Neural progenitor cell (in vitro differentiated cells): ENCODE data around the gene TPBGL. TPM values are rescaled to one million over a fixed set of nuclear protein-coding genes. Genes with fewer than 3 reads are reported as not detected.

Source experiments
- DNase-seq: peaks from one replicate; pipeline ENCODE4 v3.0.0-alpha.2; 2016; ENCODE audit warnings: low spot score
- H2AFZ ChIP-seq: fragments of 200-600 bp; sonication (generic); replicated peaks from 2 replicates; pipeline ENCODE4 v1.6.1; 2016; ENCODE audit warnings: antibody characterized with exemption
- H3F3A ChIP-seq: fragments of 200-600 bp; sonication (generic); 2 replicates; pipeline ENCODE4 v1.6.1; 2016; ENCODE audit warnings: antibody characterized with exemption, low read depth
- H3K27ac ChIP-seq: fragments of 200-600 bp; sonication (generic); 2 replicates; pipeline ENCODE4 v1.5.1; 2016; ENCODE audit warnings: mild to moderate bottlenecking
- H3K27me3 ChIP-seq: fragments of 200-600 bp; sonication (generic); 2 replicates; pipeline ENCODE4 v1.6.1; 2016; ENCODE audit warnings: mild to moderate bottlenecking, moderate library complexity
- H3K36me3 ChIP-seq: fragments of 200-600 bp; sonication (generic); 2 replicates; pipeline ENCODE4 v1.5.1; 2016
- H3K4me1 ChIP-seq: fragments of 200-600 bp; sonication (generic); 2 replicates; pipeline ENCODE4 v1.6.1; 2016; ENCODE audit warnings: mixed run types
- H3K4me2 ChIP-seq: fragments of 200-600 bp; sonication (generic); 2 replicates; pipeline ENCODE4 v1.6.1; 2016
- H3K4me3 ChIP-seq: fragments of 200-600 bp; sonication (generic); 2 replicates; pipeline ENCODE4 v1.5.1; 2016
- H3K79me2 ChIP-seq: fragments of 200-600 bp; sonication (generic); 2 replicates; pipeline ENCODE4 v1.6.1; 2016; ENCODE audit warnings: low read depth
- H3K9ac ChIP-seq: fragments of 200-600 bp; sonication (generic); 2 replicates; pipeline ENCODE4 v1.6.1; 2016
- H3K9me3 ChIP-seq: fragments of 200-600 bp; sonication (generic); 2 replicates; pipeline ENCODE4 v1.5.1; 2016; ENCODE audit warnings: low read depth
- H4K20me1 ChIP-seq: fragments of 200-600 bp; sonication (generic); 2 replicates; pipeline ENCODE4 v1.6.1; 2016; ENCODE audit warnings: low read depth
- H3K27ac Mint-ChIP-seq: 3 replicates; pipeline ENCODE4 v1.8.0; 2021; ENCODE audit warnings: mixed read lengths
- H3K27me3 Mint-ChIP-seq: 2 replicates; pipeline ENCODE4 v1.8.0; 2022; ENCODE audit warnings: low read depth, mild to moderate bottlenecking, inconsistent platforms, moderate library complexity, mixed read lengths; ENCODE audit not compliant: insufficient read depth
- H3K36me3 Mint-ChIP-seq: 3 replicates; pipeline ENCODE4 v1.8.0; 2021; ENCODE audit warnings: mixed read lengths
- H3K4me1 Mint-ChIP-seq: 3 replicates; pipeline ENCODE4 v1.8.0; 2021; ENCODE audit warnings: mixed read lengths
- H3K4me3 Mint-ChIP-seq: 3 replicates; pipeline ENCODE4 v1.8.0; 2021; ENCODE audit warnings: mild to moderate bottlenecking, moderate library complexity, mixed read lengths
- H3K9me3 Mint-ChIP-seq: 3 replicates; pipeline ENCODE4 v1.8.0; 2020; ENCODE audit warnings: mixed read lengths
- CTCF ChIP-seq: fragments of 200-600 bp; sonication (generic); IDR thresholded peaks from 2 replicates; pipeline ENCODE4 v1.5.1; 2017; ENCODE audit warnings: antibody characterized with exemption, mild to moderate bottlenecking
- EZH2 ChIP-seq: fragments of 200-600 bp; sonication (generic); IDR thresholded peaks from 2 replicates; pipeline ENCODE4 v1.6.1; 2017; ENCODE audit warnings: antibody characterized with exemption, mild to moderate bottlenecking, moderate library complexity
- EZH2phosphoT487 ChIP-seq: fragments of 200-600 bp; sonication (generic); IDR thresholded peaks from 2 replicates; pipeline ENCODE4 v1.6.1; 2017; ENCODE audit warnings: antibody characterized with exemption
- total RNA-seq: library from RNA; depleted of rRNA; stranded (reverse); fragments of >200 nt; gene quantifications from 2 replicates; pipeline ENCODE4 v1.2.3, GENCODE V29; 2015; ENCODE audit warnings: low replicate concordance

Gene TPBGL
- total RNA-seq, 1 donor from 2014 or later, result not detected

DNA sequence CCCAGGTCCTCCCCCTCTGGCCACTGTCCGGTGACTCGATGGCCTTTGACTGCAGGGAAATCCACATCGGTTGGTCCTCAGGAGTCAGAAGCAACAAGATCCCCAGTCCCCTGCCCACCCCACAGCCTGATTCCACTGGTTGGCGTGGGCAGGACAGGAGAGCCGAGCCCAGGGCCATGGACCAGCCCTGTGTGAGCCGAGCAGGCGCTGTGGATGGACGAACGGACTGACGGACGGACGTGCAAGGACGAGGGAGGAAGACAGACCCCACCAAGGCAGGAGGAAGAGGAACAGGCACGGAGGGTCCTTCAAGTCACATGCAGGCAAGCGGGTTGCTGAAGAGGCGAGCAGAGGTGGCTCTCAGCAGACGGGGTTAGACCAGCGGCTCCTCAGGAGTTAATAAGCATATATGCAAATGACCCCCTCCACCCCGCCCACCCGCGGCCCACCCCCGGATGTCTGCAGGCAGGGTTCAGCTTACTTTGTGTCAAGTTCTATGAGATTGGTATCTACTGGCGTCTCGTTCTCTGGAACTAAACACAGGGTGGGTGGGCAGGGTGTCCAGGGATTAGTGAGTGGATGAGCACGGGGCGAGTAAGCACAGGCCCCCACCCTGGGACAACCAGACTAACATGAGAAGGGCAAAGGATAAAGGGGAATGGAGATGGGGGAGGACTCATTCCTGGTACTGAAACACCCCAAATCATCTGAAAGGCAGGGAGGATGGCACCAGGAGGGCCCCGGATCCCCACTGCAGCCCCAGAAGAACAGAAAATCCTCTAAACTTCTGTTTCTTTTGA is 26.8 kb downstream of the TPBGL start:
- no peak for TF ChIP-seq EZH2phosphoT487
- no peak for TF ChIP-seq CTCF
- TF ChIP-seq EZH2, result no peak
- H3K27ac ChIP-seq, result no peak overlapping the region
- H3K4me2 ChIP-seq, result no peak overlapping the region
- Mint-ChIP-seq H3K27me3 (peaks cover 6% of the 10 kb centered on the region), H3K27ac (no peak overlapping the region), H3K9me3 (no peaks in the 10 kb centered on the region), H3K36me3 (no peaks in the 10 kb centered on the region), H3K4me3 (no peak overlapping the region), H3K4me1 (peaks cover 2% of the 10 kb centered on the region)
- H3K4me1 ChIP-seq, result no peaks in the 10 kb centered on the region
- H3K9me3 ChIP-seq, result no peaks in the 10 kb centered on the region
- no peak overlapping the region for H3K9ac ChIP-seq
- H3K36me3 ChIP-seq, result no peaks in the 10 kb centered on the region
- no peak for DNase-seq
- no peak overlapping the region for H3K4me3 ChIP-seq
- no peaks in the 10 kb centered on the region for H3F3A ChIP-seq
- no peaks in the 10 kb centered on the region for H3K79me2 ChIP-seq
- no peaks in the 10 kb centered on the region for H3K27me3 ChIP-seq
- H2AFZ ChIP-seq, result no peak overlapping the region
- no peaks in the 10 kb centered on the region for H4K20me1 ChIP-seq

- Mint-ChIP-seq H3K36me3 (no peaks in the 10 kb centered on the region), H3K27me3 (peaks cover 6% of the 10 kb centered on the region), H3K4me1 (peaks cover 2% of the 10 kb centered on the region), H3K27ac (no peak overlapping the region), H3K9me3 (no peaks in the 10 kb centered on the region), H3K4me3 (no peak overlapping the region)
- no peak overlapping the region for H2AFZ ChIP-seq
- no peaks in the 10 kb centered on the region for H3K36me3 ChIP-seq
- H3K79me2 ChIP-seq, result no peaks in the 10 kb centered on the region
- no peaks in the 10 kb centered on the region for H3F3A ChIP-seq
- H3K9ac ChIP-seq, result no peak overlapping the region
- H4K20me1 ChIP-seq, result no peaks in the 10 kb centered on the region
- no peak overlapping the region for H3K27ac ChIP-seq
- no peaks in the 10 kb centered on the region for H3K9me3 ChIP-seq
- H3K4me3 ChIP-seq, result no peak overlapping the region
- H3K4me2 ChIP-seq, result no peak overlapping the region
- DNase-seq, result no peak
- no peaks in the 10 kb centered on the region for H3K4me1 ChIP-seq
- H3K27me3 ChIP-seq, result no peaks in the 10 kb centered on the region
- TF ChIP-seq CTCF (no peak), EZH2phosphoT487 (no peak), EZH2 (no peak)
Measured at GRCh38 chr11:75268626-75269366, 28.2 kb downstream of the TPBGL start.

DNA sequence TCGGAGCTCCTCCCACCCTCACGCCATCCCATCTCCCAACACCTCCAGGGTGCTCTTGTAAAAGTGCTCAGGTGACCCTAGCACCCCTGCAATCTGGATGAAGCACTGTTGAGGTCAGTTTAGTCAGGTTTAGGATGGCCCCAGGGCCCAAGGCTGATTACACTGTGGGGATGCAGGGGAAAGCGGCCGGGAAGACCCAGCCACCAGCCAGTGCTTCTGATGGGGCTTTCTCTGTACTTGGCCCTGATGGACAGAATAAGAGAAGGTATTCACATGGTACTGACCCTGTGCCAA is 28.7 kb downstream of the TPBGL start:
- no peak overlapping the region for H3K4me3 Mint-ChIP-seq
- TF ChIP-seq EZH2, result no peak
- TF ChIP-seq CTCF, result no peak
- TF ChIP-seq EZH2phosphoT487, result no peak
- H3K27me3 Mint-ChIP-seq, result peaks cover 8% of the 10 kb centered on the region
- H3K27me3 ChIP-seq, result no peaks in the 10 kb centered on the region
- H3K36me3 Mint-ChIP-seq, result no peaks in the 10 kb centered on the region
- H3K4me3 ChIP-seq, result no peak overlapping the region
- H3K4me1 ChIP-seq, result no peaks in the 10 kb centered on the region
- no peaks in the 10 kb centered on the region for H4K20me1 ChIP-seq
- H3F3A ChIP-seq, result no peaks in the 10 kb centered on the region
- H3K9me3 Mint-ChIP-seq, result no peaks in the 10 kb centered on the region
- no peak overlapping the region for H2AFZ ChIP-seq
- no peaks in the 10 kb centered on the region for H3K9me3 ChIP-seq
- H3K4me2 ChIP-seq, result no peak overlapping the region
- no peak overlapping the region for H3K27ac Mint-ChIP-seq
- H3K36me3 ChIP-seq, result no peaks in the 10 kb centered on the region
- peaks cover 2% of the 10 kb centered on the region for H3K4me1 Mint-ChIP-seq
- H3K27ac ChIP-seq, result no peak overlapping the region
- no peak overlapping the region for H3K9ac ChIP-seq
- H3K79me2 ChIP-seq, result no peaks in the 10 kb centered on the region
- DNase-seq, result no peak
